BLaER1 (cell line): ENCODE data around the gene TRIM34.
"Not testable (repeated sequence)": the region's sequence is repeated elsewhere in the genome, so short reads cannot be mapped to it uniquely, and the experiment has no call there.

Source experiments
- H3K27ac ChIP-seq: shearing (Covaris generic); formaldehyde crosslinking; 2 replicates; pipeline ENCODE4 v1.8.1; 2022
- H3K27me3 ChIP-seq: shearing (Covaris generic); formaldehyde crosslinking; 2 replicates; pipeline ENCODE4 v1.8.1; 2022
- H3K36me3 ChIP-seq: shearing (Covaris generic); formaldehyde crosslinking; 2 replicates; pipeline ENCODE4 v1.8.1; 2022
- H3K4me1 ChIP-seq: shearing (Covaris generic); formaldehyde crosslinking; 2 replicates; pipeline ENCODE4 v1.8.1; 2022
- H3K4me2 ChIP-seq: shearing (Covaris generic); formaldehyde crosslinking; 2 replicates; pipeline ENCODE4 v1.8.1; 2022
- H3K4me3 ChIP-seq: shearing (Covaris generic); formaldehyde crosslinking; 2 replicates; pipeline ENCODE4 v1.8.1; 2022
- H3K9ac ChIP-seq: shearing (Covaris generic); formaldehyde crosslinking; 2 replicates; pipeline ENCODE4 v1.8.1; 2022
- H3K9me3 ChIP-seq: shearing (Covaris generic); formaldehyde crosslinking; 2 replicates; pipeline ENCODE4 v1.8.1; 2022
- H4K20me1 ChIP-seq: shearing (Covaris generic); formaldehyde crosslinking; 2 replicates; pipeline ENCODE4 v1.8.1; 2022
- Cebpa-rat ChIP-seq: shearing (Covaris generic); IDR thresholded peaks from 2 replicates; pipeline ENCODE4 v1.8.1; 2022

The TRIM34 gene

DNA sequence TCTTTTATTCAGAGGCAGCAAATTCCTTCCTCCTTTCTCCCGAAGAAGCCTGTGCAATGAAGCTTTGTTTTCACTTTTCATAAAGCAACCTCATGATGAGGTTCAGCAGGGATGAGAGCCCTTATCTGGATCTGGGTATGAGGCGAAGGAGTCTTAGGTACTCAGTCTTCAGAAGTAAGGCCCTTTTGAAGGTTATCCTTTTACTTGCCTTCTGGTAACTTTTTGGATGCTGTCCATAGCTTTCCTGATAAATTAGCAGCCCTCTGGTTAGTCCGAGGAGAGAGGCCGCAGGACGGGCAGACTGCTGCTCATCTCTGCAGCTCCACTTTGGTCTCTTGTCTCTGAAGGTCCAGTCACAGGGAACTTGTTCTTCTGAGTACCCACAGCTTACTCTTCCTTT is 65.9 kb downstream of the TRIM34 start:
- Histone ChIP-seq H3K27ac (peak overlapping the region; percentile 88), H3K4me2 (peak overlapping the region; percentile 98), H3K4me3 (peak overlapping the region; percentile 73)

DNA sequence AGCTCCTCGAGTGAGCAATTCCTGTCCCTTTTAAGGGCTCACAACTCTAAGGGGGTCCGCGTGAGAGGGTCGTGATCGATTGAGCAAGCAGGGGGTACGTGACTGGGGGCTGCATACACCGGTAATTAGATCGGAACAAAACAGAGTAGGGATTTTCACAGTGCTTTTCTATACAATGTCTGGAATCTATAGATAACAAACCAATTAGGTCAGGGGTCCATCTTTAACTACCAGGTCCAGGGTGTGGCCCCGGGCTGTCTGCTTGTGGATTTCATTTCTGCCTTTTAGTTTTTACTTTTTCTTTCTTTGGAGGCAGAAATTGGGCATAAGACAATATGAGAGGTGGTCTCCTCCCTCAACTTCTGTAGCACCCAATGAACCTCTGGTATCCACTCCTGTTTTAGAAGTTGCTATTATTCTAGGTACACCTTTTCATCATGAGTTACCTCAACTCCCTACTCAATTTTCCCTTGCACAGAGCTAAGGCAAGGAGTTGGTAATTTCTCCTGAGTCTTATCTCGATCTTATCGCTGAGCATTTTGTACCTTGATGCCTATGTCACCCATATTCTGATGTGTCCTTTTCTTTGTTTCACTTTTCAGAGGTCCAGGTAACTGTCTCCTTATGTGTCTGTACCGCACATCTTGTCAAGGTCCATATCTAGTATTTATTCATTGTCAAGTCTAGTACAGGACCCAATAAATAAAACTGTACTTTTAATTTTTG is 66.6 kb downstream of the TRIM34 start:
- H3K27ac ChIP-seq = peak overlapping the region; percentile 88
- H3K9ac ChIP-seq = peak overlapping the region; percentile 87
- peaks cover 34% of the 10 kb centered on the region for H3K4me1 ChIP-seq
- peaks cover 15% of the 10 kb centered on the region; the same call in 1 of the 2 replicates for H4K20me1 ChIP-seq
- not testable (repeated sequence) for H3K27me3 ChIP-seq, H3K9me3 ChIP-seq
- peak overlapping the region; percentile 98 for H3K4me2 ChIP-seq
- peak overlapping the region; percentile 73 for H3K4me3 ChIP-seq
- H3K36me3 ChIP-seq = peaks cover 30% of the 10 kb centered on the region

More for the DNA sequence above, 65.9 kb downstream of the TRIM34 start:
- Histone ChIP-seq H4K20me1 (peaks cover 8% of the 10 kb centered on the region; the same call in 1 of the 2 replicates), H3K27me3 (no peaks in the 10 kb centered on the region), H3K9ac (peak overlapping the region; percentile 87), H3K36me3 (peaks cover 23% of the 10 kb centered on the region), H3K9me3 (no peaks in the 10 kb centered on the region), H3K4me1 (peaks cover 34% of the 10 kb centered on the region)
- TF ChIP-seq Cebpa-rat = no peak

DNA sequence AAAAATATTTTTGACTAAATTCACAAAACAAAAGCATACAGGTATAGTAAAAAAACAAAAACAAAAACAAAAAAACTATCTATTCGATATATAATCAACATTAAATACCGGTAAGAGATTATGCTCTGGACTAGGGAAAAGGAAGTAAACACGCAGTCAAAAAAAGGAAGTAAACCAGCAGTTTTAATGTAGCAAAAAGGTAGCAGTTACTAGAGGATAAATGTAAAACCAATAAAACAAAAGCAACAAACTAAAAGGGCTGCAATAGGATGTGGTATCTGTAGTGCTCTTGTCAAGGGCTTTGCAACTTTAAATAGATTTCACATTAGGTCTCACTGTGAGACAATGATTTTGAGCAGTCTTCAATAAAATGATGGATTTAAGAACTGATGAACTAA is 67.2 kb downstream of the TRIM34 start:
- H3K4me3 ChIP-seq = peak overlapping the region; percentile 73
- H3K4me1 ChIP-seq = peaks cover 34% of the 10 kb centered on the region
- peak overlapping the region; percentile 98 for H3K4me2 ChIP-seq
- TF ChIP-seq Cebpa-rat = no peak
- peaks cover 21% of the 10 kb centered on the region; the same call in 1 of the 2 replicates for H4K20me1 ChIP-seq
- peaks cover 36% of the 10 kb centered on the region for H3K36me3 ChIP-seq
- peak overlapping the region; percentile 88 for H3K27ac ChIP-seq
- no peaks in the 10 kb centered on the region for H3K9me3 ChIP-seq
- H3K9ac ChIP-seq = peak overlapping the region; percentile 87
- no peaks in the 10 kb centered on the region for H3K27me3 ChIP-seq
